ENCODE measurements around the gene KRTAP29-1. TPM values are rescaled to one million over a fixed set of nuclear protein-coding genes. Genes with fewer than 3 reads are reported as not detected.

KRTAP29-1 gene
- total RNA-seq, 1 experiment from 2014 or later, result not detected

- Mint-ChIP-seq H3K27ac (no peak overlapping the region), H3K4me3 (no peak overlapping the region), H3K27me3 (ENCODE audit: low read depth) (no peaks in the 10 kb centered on the region), H3K4me1 (0 out of 2 replicates have a peak, but pooled peaks cover 3% of the 10 kb centered on the region), H3K36me3 (no peaks in the 10 kb centered on the region), H3K9me3 (peaks cover 4% of the 10 kb centered on the region)
- no peak for TF ChIP-seq GRHL2 (CRISPR knock-in tag; IDR thresholded peaks at IDR 0.05; ENCODE audit: insufficient replicate concordance, severe bottlenecking)
- ATAC-seq (no peak), DNase-seq (ENCODE audit: low spot score) (no peak)
- ChIA-PET CTCF (no interaction called here), POLR2A (no interaction called here)
Observed at GRCh38 chr17:41325611-41326010, 23.0 kb upstream of the KRTAP29-1 start.

- no peak overlapping the region for H3K4me3 Mint-ChIP-seq
- 0 out of 2 replicates have a peak, but pooled peaks cover 3% of the 10 kb centered on the region for H3K36me3 Mint-ChIP-seq
- ATAC-seq, result no peak
- CTCF ChIA-PET, result no interaction called here
- H3K27me3 Mint-ChIP-seq (ENCODE audit: low read depth), result no peaks in the 10 kb centered on the region
- POLR2A ChIA-PET, result no interaction called here
- no peak for TF ChIP-seq SP1 (CRISPR knock-in tag; conservative IDR thresholded peaks at IDR 0.05)
- H3K27ac Mint-ChIP-seq, result no peak overlapping the region
- H3K4me1 Mint-ChIP-seq, result 0 out of 2 replicates have a peak, but pooled peaks cover 3% of the 10 kb centered on the region
- peaks cover 9% of the 10 kb centered on the region for H3K9me3 Mint-ChIP-seq
- DNase-seq (ENCODE audit: low spot score), result no peak
Observed at GRCh38 chr17:41325126-41325525, 22.5 kb upstream of the KRTAP29-1 start.

- no peak overlapping the region for H3K27ac Mint-ChIP-seq
- ATAC-seq, result peak; percentile 95
- no peak overlapping the region for H3K4me3 Mint-ChIP-seq
- TF ChIP-seq ZNF671 (CRISPR knock-in tag; IDR thresholded peaks at IDR 0.05) (no peak), ELF4 (CRISPR knock-in tag; IDR thresholded peaks at IDR 0.05; ENCODE audit: low read depth) (no peak), NR1H2 (CRISPR knock-in tag; IDR thresholded peaks at IDR 0.05) (no peak), JAZF1 (CRISPR knock-in tag; IDR thresholded peaks at IDR 0.05) (no peak), PRDM15 (CRISPR knock-in tag; IDR thresholded peaks at IDR 0.05) (no peak), CTCF (IDR thresholded peaks at IDR 0.05) (peak; percentile 7; the same call in 1 of the 2 replicates)
- ChIA-PET CTCF (interaction anchor here (0.9 to 2.5 kb wide), 4 partner anchors 123 to 461 kb away, joined by 3 to 11 read pairs (median 5); no protein-coding TSS in a partner anchor), POLR2A (no interaction called here)
- H3K27me3 Mint-ChIP-seq (ENCODE audit: low read depth), result no peaks in the 10 kb centered on the region
- H3K36me3 Mint-ChIP-seq, result peaks cover 10% of the 10 kb centered on the region; the same call in 1 of the 2 replicates
- H3K9me3 Mint-ChIP-seq, result peaks cover 16% of the 10 kb centered on the region
- H3K4me1 Mint-ChIP-seq, result 0 out of 2 replicates have a peak, but pooled peaks cover 3% of the 10 kb centered on the region
- DNase-seq (ENCODE audit: low spot score), result peak; percentile 63
Observed at GRCh38 chr17:41324180-41325075, 21.8 kb upstream of the KRTAP29-1 start.

GRCh38 chr17:41322903-41323895 lies 20.5 kb upstream of the KRTAP29-1 start:
- Mint-ChIP-seq H3K4me3 (no peak overlapping the region), H3K9me3 (peaks cover 21% of the 10 kb centered on the region)
- ATAC-seq, result no peak
- TF ChIP-seq E2F4 (CRISPR knock-in tag; IDR thresholded peaks at IDR 0.05; ENCODE audit: borderline replicate concordance, low read depth) (no peak), ZNF425 (CRISPR knock-in tag; conservative IDR thresholded peaks at IDR 0.05) (no peak), FOXJ3 (CRISPR knock-in tag; IDR thresholded peaks at IDR 0.05; ENCODE audit: borderline replicate concordance) (no peak), ZNF396 (CRISPR knock-in tag; IDR thresholded peaks at IDR 0.05; ENCODE audit: borderline replicate concordance) (no peak), CREM (CRISPR knock-in tag; IDR thresholded peaks at IDR 0.05) (no peak), ZNF416 (CRISPR knock-in tag; IDR thresholded peaks at IDR 0.05) (no peak), NR1H2 (CRISPR knock-in tag; IDR thresholded peaks at IDR 0.05) (no peak)

More at GRCh38 chr17:41322903-41323895, 20.5 kb upstream of the KRTAP29-1 start:
- 0 out of 2 replicates have a peak, but pooled peaks cover 3% of the 10 kb centered on the region for H3K4me1 Mint-ChIP-seq
- peaks cover 14% of the 10 kb centered on the region; the same call in 1 of the 2 replicates for H3K36me3 Mint-ChIP-seq
- CTCF ChIA-PET, result interaction anchor here (0.5 to 2.5 kb wide), 36 partner anchors 9 to 466 kb away, joined by 3 to 11 read pairs (median 4); partner anchors contain the start of genes EIF1, KRT39 and KRTAP16-1
- no peaks in the 10 kb centered on the region for H3K27me3 Mint-ChIP-seq (ENCODE audit: low read depth)
- no peak overlapping the region for H3K27ac Mint-ChIP-seq
- POLR2A ChIA-PET, result no interaction called here
- DNase-seq (ENCODE audit: low spot score), result no peak

Data from WTC11 (cell line).